Lower leg skin (tissue), 3 donors: Measurements from ENCODE around the gene POLR3E.

Experiments
- CTCF ChIP-seq, 3 donors: fragments of 450-650 bp; IDR thresholded peaks; one replicate each; pipeline ENCODE4 v1.5.1; 2016; ENCODE audit warnings: antibody characterized with exemption in 3 of 3, mild to moderate bottlenecking in 3 of 3, moderate library complexity in 2 of 3
- POLR2A ChIP-seq, 2 donors: fragments of 450-650 bp; IDR thresholded peaks; one replicate each; pipeline ENCODE4 v1.6.1; 2016 to 2017; ENCODE audit warnings: antibody characterized with exemption in 2 of 2, mild to moderate bottlenecking in 1 of 2, moderate library complexity in 1 of 2

- TF ChIP-seq CTCF (IDR thresholded peaks at IDR 0.05) (no peak), POLR2A (IDR thresholded peaks at IDR 0.05) (no peak)
Measured at GRCh38 chr16:22266546-22266945, 30.7 kb upstream of the POLR3E start.
